Psoas muscle (tissue), 8 donors: ENCODE results near the gene FEV. TPM values are rescaled to one million over a fixed set of nuclear protein-coding genes. Genes with fewer than 3 reads are reported as not detected.

Experiments
- ATAC-seq, 4 donors: fragments of 200-7000 bp; cut with Tn5 transposase; one replicate each; pipeline ENCODE4 v1.9.1; 2020; ENCODE audit warnings: moderate library complexity in 3 of 4, mild to moderate bottlenecking in 2 of 4
- DNase-seq, 2 donors: peaks; one replicate each; pipeline ENCODE4 v3.0.0-alpha.2; 2020
- H3K27ac ChIP-seq: fragments of 200-600 bp; one replicate; pipeline ENCODE4 v1.8.0; 2022
- H3K27me3 ChIP-seq, 3 donors: fragments of 200-600 bp in 1 of 3; one replicate each; pipeline versions ENCODE4 v1.6.1 to v1.8.0; 2013 to 2022; ENCODE audit warnings: low read length in 2 of 3, mild to moderate bottlenecking in 2 of 3, moderate library complexity in 1 of 3; ENCODE audit not compliant: insufficient read depth in 3 of 3
- H3K36me3 ChIP-seq, 2 donors: fragments of 200-600 bp in 1 of 2; one replicate each; pipeline versions ENCODE4 v1.6.1 to v1.8.0; 2013 to 2022; ENCODE audit warnings: low read depth in 1 of 2, mild to moderate bottlenecking in 1 of 2, moderate library complexity in 1 of 2; ENCODE audit not compliant: insufficient read depth in 1 of 2
- H3K4me1 ChIP-seq: fragments of 200-600 bp; one replicate; pipeline ENCODE4 v1.8.0; 2022
- H3K4me3 ChIP-seq: fragments of 200-600 bp; one replicate; pipeline ENCODE4 v1.8.0; 2022; ENCODE audit warnings: mild to moderate bottlenecking
- H3K9me3 ChIP-seq: fragments of 200-600 bp; one replicate; pipeline ENCODE4 v1.8.0; 2022
- WGBS, 3 donors: extraction: QIAGEN DNeasy Blood & Tissue Kit; methylation state at CpG; one replicate each; pipeline versions ENCODE4 v1.1.6 to v1.1.7; 2013; 5-methylcytosine and 5-hydroxymethylcytosine counted together
- intact Hi-C, 2 donors: fragments of 100-400 bp; cut with DNase I; formaldehyde crosslinking; loops; one replicate each; pipeline versions ENCODE4 v1.11.0 to v1.14.2; 2022
- polyA plus RNA-seq, 3 donors: library from polyadenylated mRNA; stranded (reverse); fragments of 200-250 nt; gene quantifications; one replicate each; pipeline ENCODE4 v1.2.3, GENCODE V29; 2013
- total RNA-seq, 4 donors: library from RNA; stranded (reverse); fragmentation: NEBNext Ultra II Directional in 2 of 4; extraction: Animal tissue kit (Norgen Biotek cat#: 25700) in 2 of 4; gene quantifications; one replicate each; pipeline versions ENCODE4 v1.2.1 to v1.2.4, GENCODE V29; 2021 to 2023
- TF ChIP-seq, protein P1 (sequence below): fragments of 200-600 bp; IDR thresholded peaks from one replicate; pipeline ENCODE4 v1.8.0; 2022; ENCODE audit warnings: antibody characterized with exemption
- donor health status: healthy with polysubstance abuse.
- donor health status: DM: no; HTN: no; CAD: no; lungs with moderate emphysema.
- donor health status: Bipolar disorder and iron deficiency.
- donor health status: healthy.
- donor health status: DM: yes; HTN: yes; CAD: no.
- donor health status: DM: no; HTN: no; CAD: no.
- donor health status: DM: no; HTN: no; CAD: no.
- donor health status: DM: yes; HTN: yes; CAD: no.

The FEV gene
- total and polyA plus RNA-seq, 7 donors, result not detected

DNA sequence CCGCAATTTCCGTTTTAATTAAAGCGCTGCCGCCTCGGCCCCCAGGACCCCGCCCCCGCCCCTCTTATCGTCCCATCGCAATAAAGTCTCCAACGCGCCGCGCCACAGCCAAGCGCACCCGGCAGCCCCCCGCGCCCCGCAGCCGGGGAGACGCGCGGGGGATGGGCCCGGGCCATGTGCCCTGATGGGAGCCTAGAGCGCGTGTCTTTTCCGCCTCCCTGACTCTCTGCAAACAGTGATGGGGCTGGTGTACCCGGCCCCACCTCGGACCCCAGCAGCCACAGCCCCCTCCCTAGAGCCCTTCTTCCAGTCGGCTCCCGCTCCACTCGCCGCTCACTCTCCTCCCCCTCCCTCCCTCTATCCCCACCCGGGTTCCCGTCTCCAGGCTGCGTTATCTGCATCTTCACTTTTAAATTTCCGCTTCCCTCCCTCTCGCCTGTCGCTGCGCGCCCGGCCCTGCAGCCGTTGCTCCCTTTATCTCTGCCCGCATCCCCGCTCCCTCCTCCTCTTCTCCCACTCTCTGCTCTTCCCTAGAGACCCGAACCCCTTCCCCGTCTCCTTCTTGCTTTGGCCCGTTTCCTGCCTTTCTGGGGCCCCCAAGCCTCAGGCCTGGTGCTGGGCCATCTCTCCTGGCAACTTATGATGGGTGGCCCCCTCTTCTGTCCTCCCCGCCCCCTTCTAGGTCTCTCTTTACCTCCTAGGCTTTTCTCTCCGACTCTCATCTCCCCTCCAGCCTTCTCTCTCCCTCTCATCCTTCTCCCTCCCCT lies 524 bp upstream of the FEV start:
- H3K4me1 ChIP-seq, result peaks cover 15% of the 10 kb centered on the region
- peaks cover 0 to 99% (median 45%) of the 10 kb centered on the region in 3 donors for H3K27me3 ChIP-seq
- H3K9me3 ChIP-seq, result no peaks in the 10 kb centered on the region
- intact Hi-C loops, result no loop called here
- H3K4me3 ChIP-seq, result no peak overlapping the region
- H3K36me3 ChIP-seq, result no peaks in the 10 kb centered on the region
- TF ChIP-seq, protein P1, sequence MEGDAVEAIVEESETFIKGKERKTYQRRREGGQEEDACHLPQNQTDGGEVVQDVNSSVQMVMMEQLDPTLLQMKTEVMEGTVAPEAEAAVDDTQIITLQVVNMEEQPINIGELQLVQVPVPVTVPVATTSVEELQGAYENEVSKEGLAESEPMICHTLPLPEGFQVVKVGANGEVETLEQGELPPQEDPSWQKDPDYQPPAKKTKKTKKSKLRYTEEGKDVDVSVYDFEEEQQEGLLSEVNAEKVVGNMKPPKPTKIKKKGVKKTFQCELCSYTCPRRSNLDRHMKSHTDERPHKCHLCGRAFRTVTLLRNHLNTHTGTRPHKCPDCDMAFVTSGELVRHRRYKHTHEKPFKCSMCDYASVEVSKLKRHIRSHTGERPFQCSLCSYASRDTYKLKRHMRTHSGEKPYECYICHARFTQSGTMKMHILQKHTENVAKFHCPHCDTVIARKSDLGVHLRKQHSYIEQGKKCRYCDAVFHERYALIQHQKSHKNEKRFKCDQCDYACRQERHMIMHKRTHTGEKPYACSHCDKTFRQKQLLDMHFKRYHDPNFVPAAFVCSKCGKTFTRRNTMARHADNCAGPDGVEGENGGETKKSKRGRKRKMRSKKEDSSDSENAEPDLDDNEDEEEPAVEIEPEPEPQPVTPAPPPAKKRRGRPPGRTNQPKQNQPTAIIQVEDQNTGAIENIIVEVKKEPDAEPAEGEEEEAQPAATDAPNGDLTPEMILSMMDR, result no peak
- WGBS, 3 donors, result 5 to 9% (median 8%) methylated on average over 27 to 49 of the region's 49 CpGs
- DNase-seq, result no peak
- no peak overlapping the region for H3K27ac ChIP-seq
- ATAC-seq, result no peak

GRCh38 chr2:218984239-218985020 lies 554 bp downstream of the FEV start:
- TF ChIP-seq, protein P1, result no peak
- H3K4me1 ChIP-seq, result peaks cover 15% of the 10 kb centered on the region
- H3K27me3 ChIP-seq, result peaks cover 0 to 98% (median 42%) of the 10 kb centered on the region in 3 donors
- peak overlapping the region; percentile 46 for H3K4me3 ChIP-seq
- H3K36me3 ChIP-seq, result no peaks in the 10 kb centered on the region
- WGBS, 3 donors, result 0 to 1% (median 1%) methylated on average over 42 to 50 of the region's 50 CpGs
- DNase-seq (peak in 1 of 2 donors; percentile 57), ATAC-seq (peak in 1 of 4 donors; percentile 38)
- H3K9me3 ChIP-seq, result no peaks in the 10 kb centered on the region
- H3K27ac ChIP-seq, result no peak overlapping the region
- intact Hi-C loops, result loop anchor here in 1 of 2 donors (5.0 kb wide), 1 partner anchor 127 kb away; the partner anchor contains the start of gene WNT6

GRCh38 chr2:218983934-218984238 lies 1.1 kb downstream of the FEV start:
- no peaks in the 10 kb centered on the region for H3K9me3 ChIP-seq
- intact Hi-C loops, result loop anchor here in 1 of 2 donors (5.0 kb wide), 1 partner anchor 127 kb away; the partner anchor contains the start of gene WNT6
- no peak overlapping the region for H3K27ac ChIP-seq
- H3K4me1 ChIP-seq, result peaks cover 15% of the 10 kb centered on the region
- no peak overlapping the region for H3K4me3 ChIP-seq
- DNase-seq (peak in 1 of 2 donors; percentile 26), ATAC-seq (no peak)
- H3K36me3 ChIP-seq, result no peaks in the 10 kb centered on the region
- H3K27me3 ChIP-seq, result peaks cover 0 to 98% (median 39%) of the 10 kb centered on the region in 3 donors
- WGBS, 3 donors, result 12 to 15% (median 14%) methylated on average over 10 of the region's 10 CpGs
- TF ChIP-seq, protein P1, result no peak

- Histone ChIP-seq H3K4me1 (peaks cover 15% of the 10 kb centered on the region), H3K4me3 (no peak overlapping the region), H3K27ac (no peak overlapping the region), H3K9me3 (no peaks in the 10 kb centered on the region), H3K36me3 (no peaks in the 10 kb centered on the region), H3K27me3 (peaks cover 0 to 98% (median 39%) of the 10 kb centered on the region in 3 donors)
- ATAC-seq, result no peak
- WGBS, 3 donors, result 17 to 19% (median 18%) methylated on average over 23 of the region's 23 CpGs
- TF ChIP-seq, protein P1, result no peak
- intact Hi-C loops, result loop anchor here in 1 of 2 donors (5.0 kb wide), 1 partner anchor 126 kb away; the partner anchor contains the start of gene WNT6
- DNase-seq, result peak in 1 of 2 donors; percentile 28
These were observed 1.6 kb downstream of the FEV start for GRCh38 chr2:218983263-218983933.
